HG03039 (cell line): Measurements from ENCODE around the gene RPS19.
"Not testable (repeated sequence)": the region's sequence is repeated elsewhere in the genome, so short reads cannot be mapped to it uniquely, and the experiment has no call there.

Experiments used
- ATAC-seq: cut with Tn5 transposase; IDR thresholded peaks from one replicate; pipeline ENCODE4 v1.9.1; 2021; ENCODE audit warnings: mild to moderate bottlenecking, moderate library complexity; ENCODE audit not compliant: unreplicated experiment

RPS19 gene

DNA sequence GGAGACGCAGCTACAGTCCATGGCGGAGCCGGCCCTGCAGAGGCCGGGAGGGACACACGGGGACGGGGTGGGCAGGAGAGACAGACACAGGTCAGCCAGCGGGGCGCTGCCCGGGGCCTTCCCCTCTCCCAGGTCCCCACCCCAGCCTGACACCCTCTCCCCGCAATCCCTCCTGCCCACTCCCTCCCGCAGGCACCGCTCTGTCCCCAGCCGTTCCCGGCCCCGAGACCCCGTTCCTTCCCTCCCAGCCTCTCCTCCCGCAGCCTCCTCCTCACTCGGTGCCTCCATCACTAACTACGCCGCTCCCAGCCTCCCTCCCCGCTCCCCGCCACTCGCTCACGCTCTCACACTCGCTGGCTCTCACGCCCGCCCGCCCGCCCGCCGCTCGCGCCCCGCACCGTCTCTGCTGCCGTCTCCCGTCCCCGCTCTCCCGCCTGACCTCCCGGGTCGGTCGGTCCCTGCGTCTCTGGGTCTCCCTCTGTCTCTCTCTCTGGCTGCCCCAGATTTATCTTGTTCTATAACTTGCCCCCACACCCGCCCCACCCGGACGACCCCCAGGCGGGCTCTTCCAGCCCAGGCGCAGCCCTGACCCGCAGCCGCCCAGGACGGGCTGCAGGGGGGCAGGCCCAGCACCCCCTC lies 53.0 kb downstream of the RPS19 start:
- no peak for ATAC-seq

DNA sequence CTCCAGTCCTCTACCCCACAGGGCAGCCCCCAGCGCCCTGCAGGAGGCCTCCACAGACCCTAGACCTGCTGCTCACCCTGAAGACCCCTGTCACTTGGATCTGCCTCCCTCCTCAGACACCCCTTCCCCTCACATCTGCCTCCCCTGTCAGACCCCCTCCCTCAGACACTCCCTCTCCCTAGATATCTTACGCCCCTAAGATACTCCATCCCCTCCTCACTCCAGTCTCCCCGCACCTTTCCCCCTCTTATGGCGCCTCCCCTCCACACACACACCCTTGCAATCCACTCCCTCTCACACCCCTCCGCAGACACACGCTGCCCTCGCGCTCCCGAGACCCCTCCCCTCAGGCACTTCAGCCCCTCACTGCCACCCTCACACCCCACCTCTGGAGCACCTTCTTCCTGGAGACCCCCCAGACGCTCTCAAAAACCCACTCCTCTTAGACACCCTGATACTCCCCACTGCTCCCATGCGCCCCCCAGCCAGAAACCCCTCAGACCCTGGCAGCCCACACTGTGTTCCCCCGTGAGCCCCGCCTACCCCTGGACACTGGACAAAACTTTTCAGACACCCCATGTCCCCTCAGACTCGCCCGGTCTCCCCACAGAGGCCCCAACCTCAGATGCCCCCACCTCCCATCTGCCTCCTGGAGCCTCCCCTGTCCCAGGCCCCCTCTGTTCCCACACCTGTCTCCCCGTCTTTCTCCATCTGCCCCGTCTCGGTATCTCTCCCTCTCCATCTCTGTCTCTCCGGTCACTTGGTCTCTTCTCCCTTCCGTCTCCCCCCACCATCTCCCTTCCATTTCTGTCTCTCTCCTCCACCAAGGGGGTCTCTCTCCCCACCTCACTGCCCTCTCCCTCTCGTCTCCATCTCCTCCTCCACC lies 53.7 kb downstream of the RPS19 start:
- ATAC-seq = no peak

DNA sequence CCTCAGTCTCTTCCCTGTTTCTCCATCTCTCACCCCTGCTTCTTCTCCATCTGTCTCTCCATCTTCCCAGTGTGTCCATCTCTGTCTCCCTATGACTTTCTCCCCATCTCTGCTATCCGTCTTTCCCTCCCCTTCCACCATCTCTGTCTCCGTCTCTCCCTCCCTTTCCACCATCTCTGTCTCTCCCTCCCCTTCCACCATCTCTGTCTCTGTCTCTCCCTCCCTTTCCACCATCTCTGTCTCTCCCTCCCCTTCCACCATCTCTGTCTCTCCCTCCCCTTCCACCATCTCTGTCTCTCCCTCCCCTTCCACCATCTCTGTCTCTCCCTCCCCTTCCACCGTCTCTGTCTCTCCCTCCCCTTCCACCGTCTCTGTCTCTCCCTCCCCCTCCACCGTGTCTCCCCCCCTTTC lies 54.4 kb downstream of the RPS19 start:
- not testable (repeated sequence) for ATAC-seq

DNA sequence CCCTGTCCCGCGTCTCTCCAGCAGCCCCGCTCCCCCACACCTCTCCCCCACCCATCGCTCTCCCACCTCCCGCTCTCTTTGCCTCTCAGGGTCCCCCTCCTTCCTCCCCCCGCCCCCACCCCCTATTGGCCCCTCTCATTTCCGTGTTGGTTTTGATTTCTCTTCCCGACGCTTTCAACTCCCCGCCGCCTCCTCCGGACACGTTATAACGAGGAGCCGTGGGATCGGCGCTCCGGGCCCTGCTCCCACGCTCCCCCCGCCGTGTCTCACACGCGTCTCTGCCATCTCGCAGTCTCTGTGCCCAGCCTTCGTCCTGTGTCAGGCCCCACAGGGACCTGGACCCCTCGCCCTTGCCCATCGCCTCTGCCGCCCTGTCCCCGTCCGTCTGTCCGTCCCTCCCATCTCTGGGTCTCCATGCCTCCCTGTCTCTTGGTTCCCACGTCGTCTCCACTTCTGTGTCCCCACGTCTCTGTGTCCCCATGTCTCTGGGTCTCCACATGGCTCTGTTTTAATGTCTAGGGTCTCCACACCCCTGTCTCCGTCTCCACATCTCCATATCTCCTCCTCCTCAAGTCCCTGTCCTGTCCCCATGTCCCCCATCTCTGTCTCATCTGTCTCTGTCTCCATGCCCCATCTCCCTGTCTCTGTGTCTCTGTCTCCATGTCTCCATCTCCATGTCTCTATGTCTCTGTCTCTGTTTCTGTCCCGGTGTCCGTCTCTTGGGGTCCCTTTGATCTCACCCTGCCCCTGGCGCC lies 55.1 kb downstream of the RPS19 start:
- no peak for ATAC-seq

DNA sequence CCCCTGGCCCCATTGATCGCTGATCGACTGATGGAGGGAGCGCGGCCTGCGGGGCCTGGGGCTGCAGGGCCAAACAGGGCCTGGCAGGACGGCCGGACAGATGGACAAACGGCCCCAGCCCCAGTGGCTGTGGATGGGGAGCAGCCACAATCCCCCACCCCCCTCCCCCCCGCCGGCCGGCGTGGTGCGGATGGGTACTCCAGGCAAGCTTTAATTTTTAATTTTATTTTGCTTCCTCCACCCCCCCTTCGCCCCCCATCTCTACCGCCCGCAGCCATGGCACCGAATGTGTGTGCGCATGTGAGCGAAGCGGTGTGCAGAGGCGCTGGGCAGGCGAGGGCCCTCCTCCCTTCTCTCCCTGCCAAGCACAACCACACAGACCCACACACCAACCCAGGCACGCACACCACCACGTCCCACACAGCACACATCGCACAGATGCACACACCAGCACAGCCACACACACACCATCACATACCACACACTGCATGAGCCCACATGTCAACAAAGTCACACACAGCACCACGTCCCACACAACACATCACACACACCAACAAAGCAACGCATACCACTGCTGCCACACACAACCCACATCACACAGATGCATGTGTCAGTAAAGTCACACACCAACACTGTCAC lies 55.8 kb downstream of the RPS19 start:
- ATAC-seq = no peak

DNA sequence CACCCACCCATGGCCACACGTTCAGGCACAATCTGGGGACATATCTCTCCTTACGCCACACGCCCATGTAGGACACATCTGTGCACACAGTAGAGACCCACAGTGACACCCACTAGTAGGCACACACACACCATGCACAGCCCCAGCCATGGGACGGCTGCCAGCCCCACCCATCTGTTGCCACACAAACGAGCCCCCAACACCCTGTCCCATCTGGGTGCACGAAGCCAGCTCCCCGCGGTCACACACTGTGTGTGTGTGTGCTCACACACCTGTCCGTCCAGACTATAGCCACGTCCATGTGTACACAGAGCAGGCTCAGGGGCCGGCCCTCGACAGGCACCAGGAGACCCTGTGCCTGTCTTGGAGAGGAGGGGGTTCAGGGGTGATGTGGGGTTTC lies 57.6 kb downstream of the RPS19 start:
- ATAC-seq = no peak

DNA sequence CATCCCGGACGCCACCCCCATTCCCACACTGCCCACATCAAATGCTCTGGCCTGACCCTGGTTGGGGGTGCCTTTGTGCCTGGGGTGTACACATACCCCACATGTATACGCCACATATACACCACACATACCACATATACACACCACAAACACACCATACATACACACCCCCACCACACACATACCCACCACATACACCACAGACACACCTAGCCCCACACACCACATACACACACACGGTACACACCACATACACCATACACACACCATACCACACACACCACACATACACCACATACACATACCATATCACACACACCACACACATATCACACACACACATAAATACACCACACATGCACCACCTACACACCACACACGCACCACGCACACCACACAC lies 58.0 kb downstream of the RPS19 start:
- no peak for ATAC-seq

DNA sequence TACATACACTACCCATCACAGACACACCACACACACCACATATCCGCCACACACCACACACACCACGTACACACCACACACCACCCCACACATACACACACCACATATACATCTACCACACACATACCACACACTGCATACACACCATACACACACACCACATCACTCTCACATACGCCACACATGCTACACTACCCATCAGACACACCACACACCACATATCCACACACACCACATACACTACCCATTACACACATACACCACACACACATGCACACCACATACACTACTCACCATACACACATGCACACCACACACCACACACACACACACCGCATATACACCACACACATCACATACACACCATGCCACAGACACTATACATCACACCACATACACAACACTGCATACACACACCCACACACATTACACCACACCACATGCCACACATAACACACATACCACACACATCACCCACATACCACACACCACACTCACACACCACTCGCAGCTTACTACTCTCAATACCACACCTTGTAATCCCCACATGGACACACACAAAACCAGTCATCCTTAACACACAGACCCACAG lies 58.7 kb downstream of the RPS19 start:
- ATAC-seq = no peak

DNA sequence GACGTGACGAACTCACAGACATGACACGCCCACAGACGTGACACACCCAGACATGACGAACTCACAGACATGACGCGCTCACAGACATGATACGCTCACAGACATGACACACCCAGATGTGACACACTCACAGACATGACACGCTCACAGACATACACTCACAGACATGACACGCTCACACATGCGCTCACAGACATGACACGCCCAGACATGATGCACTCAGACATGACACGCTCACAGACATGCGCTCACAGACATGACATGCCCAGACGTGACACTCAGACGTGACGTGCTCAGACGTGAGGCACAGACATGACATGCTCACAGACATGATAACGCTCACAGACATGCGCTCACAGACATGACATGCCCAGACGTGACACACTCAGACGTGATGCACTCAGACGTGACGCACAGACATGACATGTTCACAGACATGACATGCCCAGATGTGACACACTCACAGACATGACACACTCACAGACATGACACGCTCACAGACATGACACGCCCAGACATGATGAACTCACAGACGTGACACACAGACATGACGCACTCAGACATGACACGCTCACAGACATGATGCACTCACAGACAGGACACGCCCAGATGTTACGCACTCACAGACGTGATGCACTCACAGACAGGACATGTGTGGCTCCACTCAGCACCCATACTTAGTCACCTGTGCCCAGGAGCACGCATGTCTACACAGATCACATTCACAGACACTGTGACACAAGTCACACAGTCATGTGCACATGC lies 60.1 kb downstream of the RPS19 start:
- ATAC-seq = no peak

GRCh38 chr19:41920882-41921576 lies 61.0 kb downstream of the RPS19 start:
- ATAC-seq = no peak

- ATAC-seq = no peak
These were observed 61.8 kb downstream of the RPS19 start for GRCh38 chr19:41921577-41922576.
